Measurements from ENCODE around the gene GHRL.

The GHRL gene

DNA sequence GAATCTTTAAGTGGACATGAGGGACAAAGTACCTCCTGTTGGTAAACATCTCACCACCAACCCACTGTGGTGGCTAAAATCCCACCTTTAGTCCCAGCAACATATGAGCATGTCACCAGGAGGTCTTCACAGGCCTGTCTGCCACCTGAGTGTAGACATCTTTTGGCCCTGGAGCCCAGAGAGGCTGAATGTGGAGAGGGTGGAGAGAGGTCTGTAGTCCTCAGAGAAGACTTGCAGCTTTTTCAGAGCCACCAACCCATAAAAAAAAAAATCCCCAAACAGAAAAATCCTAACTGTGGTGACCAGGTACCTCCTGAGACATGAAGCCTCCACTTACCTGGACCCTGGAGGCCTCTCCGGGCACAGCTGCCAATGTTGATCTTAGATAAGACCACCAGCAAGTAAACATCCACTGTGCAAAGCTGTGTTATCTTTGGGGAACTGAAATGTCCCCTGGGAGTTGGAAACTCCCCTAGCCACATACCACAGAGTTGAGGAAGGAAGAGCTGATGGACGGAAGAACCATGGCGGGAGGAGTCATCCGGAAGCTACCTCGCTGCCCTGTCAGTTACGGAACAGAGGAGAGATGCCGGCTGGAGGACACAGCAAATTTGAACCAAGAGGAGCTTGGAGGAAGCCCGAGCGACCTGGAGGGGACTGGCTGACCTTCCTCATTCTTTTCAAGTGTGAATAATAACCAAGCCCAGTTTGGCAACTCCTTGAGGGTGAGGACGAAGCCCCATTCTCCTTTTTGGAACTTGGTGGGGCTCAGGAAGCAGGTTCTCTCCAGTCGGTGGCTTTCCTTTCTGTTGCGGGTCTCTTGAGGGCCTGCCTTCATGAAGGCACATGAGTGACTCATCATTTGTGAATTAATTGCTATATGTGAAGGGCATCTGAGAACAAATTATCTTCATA lies at the start of gene GHRL:
TSS of gene GHRL (minus strand) at position 443 of the 915 bp plus-strand sequence. CDS start 2,767 bp downstream, outside the sequence.
- no peak for DNase-seq

DNA sequence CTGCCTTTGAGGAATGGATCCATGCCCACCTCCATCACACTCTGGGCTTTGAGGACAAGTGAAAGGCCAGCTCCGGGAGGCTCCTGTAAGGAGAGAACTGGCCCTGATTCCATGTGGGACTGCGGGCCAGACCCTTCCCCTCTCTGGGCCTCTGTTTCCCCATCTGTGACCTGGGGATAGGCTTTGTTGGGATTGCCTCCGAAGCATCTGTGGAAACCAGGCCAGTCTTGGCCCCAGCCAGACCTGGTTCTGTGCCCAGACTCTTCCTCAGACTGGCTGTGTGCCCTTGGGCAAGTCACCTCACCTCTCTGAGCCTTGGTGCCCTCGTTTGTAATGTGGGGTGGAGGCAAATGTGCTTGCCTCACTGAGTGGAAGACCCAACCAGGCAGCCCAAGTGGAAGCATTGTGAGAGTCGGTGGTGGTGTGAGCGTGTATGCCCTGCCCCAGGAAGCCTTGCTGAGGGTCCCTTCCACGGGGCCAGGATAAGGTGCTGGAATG lies 49.2 kb upstream of the GHRL start:
- no peak for DNase-seq

DNA sequence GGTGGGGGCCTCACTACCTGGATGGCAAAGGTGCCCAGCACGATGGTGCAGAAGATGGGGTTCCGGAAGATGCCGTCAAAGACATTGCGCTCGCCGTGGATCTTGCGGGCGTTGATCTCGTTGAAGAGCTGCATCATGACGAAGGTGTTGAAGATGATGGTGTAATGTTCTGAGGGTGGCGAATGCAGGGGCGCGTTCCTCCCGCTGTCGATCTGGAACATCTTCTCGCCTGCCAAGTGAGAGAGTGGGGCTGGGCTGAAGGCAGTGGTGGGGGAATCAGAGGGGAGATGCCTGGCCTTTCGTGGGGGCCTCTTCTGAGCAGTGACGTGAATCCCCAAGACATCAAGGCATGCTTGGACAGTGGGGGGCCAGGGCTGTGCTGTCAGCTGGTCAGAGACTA lies 47.7 kb upstream of the GHRL start:
- DNase-seq = no peak

GRCh38 chr3:10340046-10340445 lies 47.3 kb upstream of the GHRL start:
- DNase-seq = no peak

GRCh38 chr3:10339376-10339955 lies 46.7 kb upstream of the GHRL start:
- no peak for DNase-seq

DNA sequence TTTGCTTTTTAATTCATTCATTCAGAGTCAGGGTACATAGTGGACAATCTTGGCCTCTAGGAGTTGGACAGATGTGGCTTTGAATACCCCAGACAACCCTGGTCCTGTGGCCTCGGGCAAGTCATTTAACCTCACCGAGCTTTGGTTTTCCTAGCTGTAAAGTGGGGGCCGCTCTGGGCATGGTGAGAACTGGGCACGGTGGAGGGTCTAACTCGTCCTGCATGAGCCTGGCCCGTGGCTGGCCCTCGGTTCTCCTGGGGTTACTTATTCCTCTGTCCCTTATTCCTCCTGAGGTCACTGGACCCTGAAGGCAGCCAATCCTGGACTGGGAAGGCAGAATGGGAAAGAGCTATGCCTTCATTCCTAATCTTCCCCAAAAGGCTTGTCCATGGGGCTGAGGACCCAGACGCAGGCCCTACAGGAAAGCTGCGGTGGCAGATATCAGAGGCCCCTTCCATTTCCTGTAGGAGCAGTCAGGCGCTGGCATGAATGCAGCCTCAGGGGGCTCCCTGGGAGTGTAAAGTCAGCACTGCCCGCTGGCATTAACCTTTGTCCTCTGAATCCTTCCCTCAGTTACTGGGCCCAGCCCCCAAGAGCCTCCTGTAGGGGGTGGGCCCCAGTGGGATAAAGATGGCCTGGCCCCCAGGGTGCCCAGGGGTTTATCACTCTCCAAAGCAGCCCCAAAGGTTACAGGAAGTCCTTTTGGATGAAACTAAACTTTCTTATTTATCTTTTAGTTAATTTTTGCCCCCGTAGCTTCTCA lies 46.0 kb upstream of the GHRL start:
- no peak for DNase-seq

- DNase-seq = no peak
Observed at GRCh38 chr3:10338164-10338470, 45.4 kb upstream of the GHRL start.

DNA sequence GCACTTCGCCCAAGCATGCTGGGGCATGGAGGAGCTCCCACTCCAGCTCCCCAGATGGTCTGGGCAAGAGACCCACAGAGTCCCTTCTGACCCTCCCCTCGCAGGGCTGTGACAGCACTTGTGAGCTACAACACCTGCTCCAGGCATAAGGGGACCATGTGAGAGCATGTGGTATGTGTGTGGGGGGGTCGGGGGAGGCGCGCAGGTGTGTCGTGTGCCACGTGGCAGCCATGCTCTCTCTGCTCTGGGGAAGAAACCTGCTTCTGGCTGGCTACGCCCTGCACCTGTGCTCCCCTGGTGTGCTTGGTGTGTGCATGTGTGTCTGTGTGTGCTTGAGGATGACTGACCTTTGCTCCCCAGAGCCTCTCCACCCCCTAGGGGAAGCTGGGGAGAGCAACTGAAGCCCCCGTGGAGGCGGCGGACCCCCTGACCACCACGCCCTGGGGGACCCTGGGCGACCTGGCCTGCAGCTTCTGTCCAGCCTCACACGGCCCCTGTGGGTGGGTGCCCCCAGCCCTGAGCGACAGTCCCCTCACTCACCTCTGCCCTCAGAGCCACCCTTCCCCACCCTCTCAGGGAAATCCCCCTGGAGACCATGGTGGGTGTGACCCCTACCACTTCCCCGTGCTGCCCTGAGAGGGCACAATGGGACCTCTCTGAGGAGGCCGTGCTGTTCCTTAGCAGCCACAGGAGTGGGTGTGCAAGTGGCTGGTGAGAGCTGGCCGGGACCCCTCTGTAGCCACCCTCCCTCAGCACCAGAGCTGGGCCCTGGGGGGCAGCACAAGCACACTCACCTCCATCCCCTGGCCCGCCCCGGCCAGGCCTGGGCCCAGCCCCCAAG lies 44.8 kb upstream of the GHRL start:
- DNase-seq = no peak

DNA sequence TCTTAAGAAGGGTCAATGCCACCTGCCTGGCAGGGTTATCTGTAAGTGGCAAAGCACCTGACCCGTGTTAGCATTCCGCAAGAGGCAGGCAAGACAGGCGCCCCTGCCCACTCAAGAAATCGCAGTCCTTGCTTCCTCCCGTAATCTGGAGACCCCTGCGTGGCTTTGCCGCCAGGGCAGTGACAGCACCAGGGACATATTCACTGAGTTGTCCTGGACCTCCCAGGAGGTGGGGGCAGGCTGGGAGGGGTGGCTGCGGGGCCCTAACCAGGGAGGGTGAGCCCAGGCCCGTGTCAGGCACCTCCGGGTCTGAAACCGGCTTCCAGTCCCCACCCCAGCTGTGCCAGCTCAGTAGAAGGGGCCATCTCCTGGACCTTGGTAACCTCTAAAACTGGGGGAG lies 44.0 kb upstream of the GHRL start:
- DNase-seq = no peak

DNA sequence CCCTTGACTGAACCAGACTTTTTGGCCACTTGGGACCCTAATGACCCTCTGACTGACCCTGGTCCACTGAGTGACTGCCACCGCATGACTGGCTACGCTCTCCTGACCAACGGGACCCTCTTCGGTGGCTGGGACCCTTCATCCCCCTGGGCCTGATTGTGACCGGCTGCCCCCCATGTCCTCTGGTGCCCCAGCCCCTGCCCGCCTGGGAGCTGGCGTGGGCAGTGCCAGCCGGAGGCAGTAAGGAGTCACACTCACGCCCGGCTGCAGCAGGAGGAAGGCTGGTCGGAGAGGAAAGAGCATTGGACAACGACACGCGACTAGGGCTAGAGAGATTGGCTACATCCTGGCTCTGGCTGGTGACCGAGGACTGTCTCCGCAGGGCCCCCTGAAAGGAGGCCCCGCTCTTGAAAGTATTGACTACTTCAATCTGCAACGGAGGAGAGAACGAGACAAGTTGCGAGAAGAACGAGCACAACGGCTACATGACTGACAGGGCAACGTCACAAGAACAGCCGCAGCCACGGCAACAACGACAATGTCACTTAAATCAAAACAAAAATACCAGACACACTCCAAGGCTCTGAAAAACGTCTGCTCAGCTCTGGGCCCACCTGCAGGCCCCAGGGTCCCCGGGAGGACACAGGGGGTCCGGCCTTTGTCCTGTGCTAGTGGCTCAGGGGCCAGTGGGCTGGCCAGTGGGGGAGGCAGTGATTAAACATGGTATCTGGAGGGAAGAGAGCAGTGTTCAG lies 43.3 kb upstream of the GHRL start:
- DNase-seq = no peak

- DNase-seq = no peak
Observed at GRCh38 chr3:10335190-10335738, 42.5 kb upstream of the GHRL start.

DNA sequence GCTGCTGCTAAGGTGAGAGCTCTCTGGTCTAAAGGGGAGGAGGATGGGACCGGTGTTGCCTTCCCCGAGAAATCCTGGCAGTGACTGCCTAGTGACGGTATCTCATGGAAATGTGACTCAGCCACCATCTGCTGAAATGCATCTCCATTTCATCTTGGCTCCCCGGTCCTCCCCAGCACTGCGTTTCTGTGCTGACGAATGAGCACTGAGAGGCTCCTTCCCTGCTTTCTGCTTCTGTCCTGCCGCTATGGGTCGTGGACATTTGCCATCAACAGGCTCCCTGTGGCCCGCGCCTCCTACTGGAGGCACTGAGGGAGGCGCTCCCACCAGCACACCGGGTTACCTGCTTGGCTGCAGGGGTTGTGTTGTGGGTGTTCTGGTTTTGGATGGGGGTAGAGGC lies 41.7 kb upstream of the GHRL start:
- DNase-seq = no peak

DNA sequence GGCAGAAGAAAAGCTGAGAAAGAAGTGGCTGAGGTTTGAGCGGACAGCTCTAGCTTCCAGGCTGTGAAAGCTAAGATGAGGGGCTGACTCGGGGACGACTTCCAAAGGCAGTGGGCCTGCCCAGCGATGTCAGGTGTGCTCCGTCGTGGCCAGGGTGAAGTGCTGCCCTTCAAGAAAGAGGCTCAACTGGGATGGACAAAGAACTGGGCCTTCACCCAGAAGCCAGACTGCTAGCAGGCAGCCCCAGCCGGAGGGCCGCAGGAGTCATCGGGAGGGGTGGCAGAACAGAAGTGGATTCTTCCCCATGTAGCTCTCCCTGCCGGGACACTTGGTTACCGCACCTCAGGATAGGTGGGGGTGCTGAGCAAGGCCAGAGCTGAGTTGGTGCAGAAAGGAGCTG lies 41.3 kb upstream of the GHRL start:
- DNase-seq = no peak

DNA sequence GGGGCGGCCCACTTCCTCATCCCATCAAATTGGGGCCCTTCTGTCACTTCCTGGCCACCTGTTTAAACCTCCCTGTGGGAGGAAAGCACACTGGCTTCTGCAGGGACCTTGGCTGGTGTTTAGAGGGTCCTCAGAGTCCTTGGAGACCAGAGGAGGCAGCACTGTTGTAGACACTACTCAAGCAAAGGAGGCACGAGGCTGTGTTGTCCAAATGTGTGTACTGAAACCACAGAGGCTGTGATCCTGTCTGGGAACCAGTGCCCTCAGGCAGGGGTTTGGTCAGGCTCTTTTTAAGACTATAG lies 40.6 kb upstream of the GHRL start:
- DNase-seq = no peak

DNA sequence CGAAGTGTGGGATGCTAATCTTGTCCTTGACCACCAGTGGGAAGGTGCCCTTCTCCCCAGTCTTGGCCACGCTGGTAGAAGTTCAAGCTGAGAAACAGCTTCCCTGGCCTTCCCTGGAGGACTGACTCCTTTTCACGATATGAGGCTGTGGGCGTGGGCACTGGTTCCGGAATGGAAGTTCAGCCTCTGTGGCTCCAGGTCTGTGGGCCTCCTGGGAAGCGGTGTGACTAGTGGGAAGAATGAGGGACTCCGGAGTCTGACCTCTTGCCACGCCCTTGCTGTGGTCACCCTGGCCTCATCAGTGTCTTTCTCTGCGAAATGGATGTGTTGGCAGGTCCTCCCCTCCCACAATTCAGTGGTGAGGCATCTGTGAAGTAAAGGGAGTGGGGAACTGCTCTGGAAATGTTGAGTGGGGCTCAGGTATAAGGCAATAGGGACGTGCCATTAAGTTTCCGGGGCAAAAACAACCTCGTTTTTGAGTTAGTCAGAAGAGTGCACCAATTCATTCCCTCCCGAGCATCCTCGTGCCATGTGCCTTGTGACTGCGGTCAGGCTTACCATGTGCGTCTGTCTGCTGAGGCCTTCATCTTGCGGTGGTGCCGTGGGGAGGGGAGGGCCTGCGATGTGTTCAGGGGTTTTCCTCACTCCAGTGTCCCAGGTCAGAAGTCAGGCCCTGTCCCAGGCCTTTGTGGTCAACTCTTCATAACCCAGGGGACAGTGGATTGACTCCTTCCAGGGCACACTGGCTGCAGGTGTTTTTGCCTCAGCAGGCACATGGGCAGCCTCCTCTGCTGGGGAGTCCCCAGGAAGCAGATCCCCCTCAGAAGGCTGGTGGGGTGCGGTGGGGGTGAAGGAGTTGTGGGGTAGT lies 40.0 kb upstream of the GHRL start:
- no peak for DNase-seq

DNA sequence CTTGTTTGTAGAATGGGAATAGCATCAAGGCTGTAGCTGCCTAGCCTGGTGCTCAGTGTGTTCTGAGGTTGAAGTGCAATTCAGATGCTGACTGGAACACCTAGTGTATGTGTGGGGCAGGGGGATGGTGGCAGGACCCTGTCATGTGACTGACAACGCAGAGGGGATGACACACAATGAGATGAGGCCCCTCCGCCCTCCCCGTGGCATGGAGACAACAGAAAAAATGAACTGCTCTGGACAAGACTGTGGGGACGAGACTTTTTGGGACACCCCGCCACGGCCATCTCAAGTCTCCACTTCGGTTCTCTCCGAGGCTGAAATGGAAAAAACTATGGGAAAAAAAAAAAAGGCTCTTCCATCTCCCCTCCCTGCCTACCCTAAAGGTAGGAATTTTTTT lies 38.6 kb upstream of the GHRL start:
- DNase-seq = no peak

- DNase-seq = no peak
Observed at GRCh38 chr3:10330319-10330718, 37.6 kb upstream of the GHRL start.

DNA sequence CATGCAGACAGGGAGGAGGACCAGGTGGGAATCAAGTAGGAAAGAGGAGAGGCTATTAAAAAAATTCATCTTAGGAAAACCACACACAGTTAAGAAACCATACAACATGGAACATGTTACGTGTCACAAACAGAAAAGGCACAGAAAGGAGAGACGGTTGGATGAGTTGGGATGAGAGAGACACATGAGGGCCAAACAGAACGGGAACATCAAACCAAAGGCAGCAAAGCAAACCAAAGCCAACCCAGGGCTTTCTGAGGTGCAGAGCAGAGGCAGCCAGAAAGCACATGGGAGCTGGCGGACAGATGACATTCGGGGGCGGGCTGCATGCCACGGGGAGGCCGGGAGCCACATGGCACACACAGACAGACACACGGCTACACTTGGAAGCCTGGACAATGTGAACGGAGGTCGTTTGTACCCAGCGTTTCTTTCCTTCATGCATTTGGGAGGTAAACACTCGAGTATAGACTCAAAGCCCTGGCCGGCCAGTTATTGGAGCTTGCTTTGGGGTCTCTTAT lies 36.8 kb upstream of the GHRL start:
- no peak for DNase-seq

DNA sequence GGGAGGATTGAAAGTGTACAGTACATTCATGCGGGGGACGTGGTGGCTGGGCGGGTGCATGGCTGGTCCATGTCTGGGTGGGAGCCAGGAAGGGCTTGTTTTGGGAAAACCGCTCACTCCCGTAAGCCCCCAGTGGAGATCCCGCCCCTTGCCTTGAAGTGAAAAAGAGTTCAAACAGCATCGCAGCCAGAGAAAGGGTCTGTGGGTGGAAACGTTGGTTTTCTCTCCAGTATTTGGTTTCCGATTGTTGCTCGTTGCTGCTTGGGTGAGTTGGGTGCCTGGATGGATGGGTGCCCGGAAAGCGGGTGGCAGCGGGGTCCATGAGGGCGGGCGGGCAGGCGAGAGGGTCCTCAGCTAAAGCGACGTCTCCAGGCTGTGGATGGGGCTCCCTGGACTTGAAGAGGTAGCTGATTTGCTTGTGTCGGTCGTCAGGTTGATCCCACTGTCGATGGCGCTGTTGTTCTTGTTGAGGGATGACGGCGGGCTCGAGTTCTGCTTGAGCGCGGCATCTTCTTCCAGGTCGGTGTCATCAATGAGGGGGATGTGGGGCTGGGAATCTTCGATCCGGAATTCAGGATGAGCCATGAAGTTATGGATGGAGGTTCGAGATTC lies 35.8 kb upstream of the GHRL start:
- DNase-seq = no peak

- DNase-seq = no peak
Observed at GRCh38 chr3:10327592-10327991, 34.8 kb upstream of the GHRL start.
